ENCODE measurements around the gene ARPC5L.

- TF ChIP-seq, protein P1, sequence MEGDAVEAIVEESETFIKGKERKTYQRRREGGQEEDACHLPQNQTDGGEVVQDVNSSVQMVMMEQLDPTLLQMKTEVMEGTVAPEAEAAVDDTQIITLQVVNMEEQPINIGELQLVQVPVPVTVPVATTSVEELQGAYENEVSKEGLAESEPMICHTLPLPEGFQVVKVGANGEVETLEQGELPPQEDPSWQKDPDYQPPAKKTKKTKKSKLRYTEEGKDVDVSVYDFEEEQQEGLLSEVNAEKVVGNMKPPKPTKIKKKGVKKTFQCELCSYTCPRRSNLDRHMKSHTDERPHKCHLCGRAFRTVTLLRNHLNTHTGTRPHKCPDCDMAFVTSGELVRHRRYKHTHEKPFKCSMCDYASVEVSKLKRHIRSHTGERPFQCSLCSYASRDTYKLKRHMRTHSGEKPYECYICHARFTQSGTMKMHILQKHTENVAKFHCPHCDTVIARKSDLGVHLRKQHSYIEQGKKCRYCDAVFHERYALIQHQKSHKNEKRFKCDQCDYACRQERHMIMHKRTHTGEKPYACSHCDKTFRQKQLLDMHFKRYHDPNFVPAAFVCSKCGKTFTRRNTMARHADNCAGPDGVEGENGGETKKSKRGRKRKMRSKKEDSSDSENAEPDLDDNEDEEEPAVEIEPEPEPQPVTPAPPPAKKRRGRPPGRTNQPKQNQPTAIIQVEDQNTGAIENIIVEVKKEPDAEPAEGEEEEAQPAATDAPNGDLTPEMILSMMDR (conservative IDR thresholded peaks at IDR 0.05 in 1 of 2, IDR thresholded peaks at IDR 0.05 in 1 of 2; ENCODE audit: extremely low read depth in 1 of 2, insufficient read depth in 1 of 2, low read depth in 1 of 2, low read length in 2 of 2): no peak
- TF ChIP-seq EZH2 (IDR thresholded peaks at IDR 0.05; ENCODE audit: borderline replicate concordance, low read length): no peak
Measured at GRCh38 chr9:124855566-124855943, 6.4 kb upstream of the ARPC5L start.

Data from mammary epithelial cell (primary cell).